PC-9 (cell line): ENCODE results near the gene TTC31. TPM values are rescaled to one million over a fixed set of nuclear protein-coding genes. Genes with fewer than 3 reads are reported as not detected.

Experiments
- BruUV-seq: library from RNA; stranded (reverse); fragments of 400-500 nt; replicated peaks from 2 replicates; lab custom pipeline; 2021; lab: Mats Ljungman, UMichigan
- CTCF ChIA-PET: fragments of 300-600 bp; sonication (Branson Sonifier 250); formaldehyde crosslinking; loops from one replicate; lab custom pipeline; 2022; ENCODE audit warnings: antibody characterized with exemption; lab: Charles Lee
- POLR2A ChIA-PET: fragments of 300-600 bp; sonication (Branson Sonifier 250); formaldehyde crosslinking; loops from one replicate; lab custom pipeline; 2022; ENCODE audit warnings: antibody characterized with exemption; ENCODE audit not compliant: unreplicated experiment; lab: Charles Lee
- DNase-seq, 2 experiments: peaks; one replicate each; pipeline versions ENCODE4 v3.0.0 to v3.0.0-alpha.2; 2015 to 2022; ENCODE audit warnings: mixed read lengths in 1 of 2
- H2AFZ ChIP-seq: fragments of 200-600 bp; sonication (generic); 2 replicates; pipeline ENCODE4 v1.8.1; 2017; ENCODE audit warnings: antibody characterized with exemption
- H3F3A ChIP-seq: fragments of 200-600 bp; sonication (generic); 2 replicates; pipeline ENCODE4 v1.8.1; 2017; ENCODE audit warnings: antibody characterized with exemption, mild to moderate bottlenecking, low read depth; ENCODE audit not compliant: insufficient read depth
- H3K27ac ChIP-seq: fragments of 200-600 bp; sonication (generic); 2 replicates; pipeline ENCODE4 v1.6.1; 2016; ENCODE audit warnings: mixed run types
- H3K27me3 ChIP-seq: fragments of 200-600 bp; sonication (generic); 2 replicates; pipeline ENCODE4 v1.6.1; 2016; ENCODE audit warnings: low read depth, mixed run types; ENCODE audit not compliant: insufficient read depth
- H3K36me3 ChIP-seq: fragments of 200-600 bp; sonication (generic); 2 replicates; pipeline ENCODE4 v1.6.1; 2016; ENCODE audit warnings: low read depth, mixed run types
- H3K4me1 ChIP-seq: fragments of 200-600 bp; sonication (generic); replicated peaks from 2 replicates; pipeline ENCODE4 v1.6.1; 2016; ENCODE audit warnings: mixed run types; ENCODE audit not compliant: insufficient read depth
- H3K4me2 ChIP-seq: fragments of 200-600 bp; sonication (generic); 2 replicates; pipeline ENCODE4 v1.6.1; 2017; ENCODE audit warnings: mixed run types
- H3K4me3 ChIP-seq: fragments of 200-600 bp; sonication (generic); 2 replicates; pipeline ENCODE4 v1.6.1; 2016; ENCODE audit warnings: mixed run types
- H3K79me2 ChIP-seq: fragments of 200-600 bp; sonication (generic); 2 replicates; pipeline ENCODE4 v1.6.1; 2017; ENCODE audit warnings: low read depth, mixed run types
- H3K9me2 ChIP-seq: fragments of 200-600 bp; sonication (generic); 2 replicates; pipeline ENCODE4 v1.8.1; 2017; ENCODE audit warnings: mild to moderate bottlenecking; ENCODE audit not compliant: insufficient read depth
- H3K9me3 ChIP-seq: fragments of 200-600 bp; sonication (generic); 2 replicates; pipeline ENCODE4 v1.8.1; 2016; ENCODE audit warnings: low read depth; ENCODE audit not compliant: insufficient read depth
- H4K20me1 ChIP-seq: fragments of 200-600 bp; sonication (generic); 2 replicates; pipeline ENCODE4 v1.8.1; 2017; ENCODE audit not compliant: insufficient read depth
- EZH2 ChIP-seq: fragments of 200-600 bp; sonication (generic); IDR thresholded peaks from 2 replicates; pipeline ENCODE4 v1.8.0; 2017; ENCODE audit warnings: antibody characterized with exemption, low read depth
- intact Hi-C: fragments of 100-400 bp; cut with micrococcal nuclease; formaldehyde crosslinking; loops from one replicate; pipeline ENCODE4 v1.10.0; 2022; ENCODE audit not compliant: unreplicated experiment
- total RNA-seq: library from RNA; stranded (reverse); gene quantifications from 2 replicates; pipeline ENCODE4 v1.2.3, GENCODE V29; 2021
- TF ChIP-seq, protein P1 (sequence below): fragments of 200-600 bp; sonication (generic); conservative IDR thresholded peaks from 2 replicates; pipeline ENCODE4 v1.6.1; 2017; ENCODE audit warnings: mixed run types, antibody characterized with exemption, mild to moderate bottlenecking, moderate library complexity

Gene TTC31
- total RNA-seq, 1 experiment from 2014 or later: 20.1 TPM

DNA sequence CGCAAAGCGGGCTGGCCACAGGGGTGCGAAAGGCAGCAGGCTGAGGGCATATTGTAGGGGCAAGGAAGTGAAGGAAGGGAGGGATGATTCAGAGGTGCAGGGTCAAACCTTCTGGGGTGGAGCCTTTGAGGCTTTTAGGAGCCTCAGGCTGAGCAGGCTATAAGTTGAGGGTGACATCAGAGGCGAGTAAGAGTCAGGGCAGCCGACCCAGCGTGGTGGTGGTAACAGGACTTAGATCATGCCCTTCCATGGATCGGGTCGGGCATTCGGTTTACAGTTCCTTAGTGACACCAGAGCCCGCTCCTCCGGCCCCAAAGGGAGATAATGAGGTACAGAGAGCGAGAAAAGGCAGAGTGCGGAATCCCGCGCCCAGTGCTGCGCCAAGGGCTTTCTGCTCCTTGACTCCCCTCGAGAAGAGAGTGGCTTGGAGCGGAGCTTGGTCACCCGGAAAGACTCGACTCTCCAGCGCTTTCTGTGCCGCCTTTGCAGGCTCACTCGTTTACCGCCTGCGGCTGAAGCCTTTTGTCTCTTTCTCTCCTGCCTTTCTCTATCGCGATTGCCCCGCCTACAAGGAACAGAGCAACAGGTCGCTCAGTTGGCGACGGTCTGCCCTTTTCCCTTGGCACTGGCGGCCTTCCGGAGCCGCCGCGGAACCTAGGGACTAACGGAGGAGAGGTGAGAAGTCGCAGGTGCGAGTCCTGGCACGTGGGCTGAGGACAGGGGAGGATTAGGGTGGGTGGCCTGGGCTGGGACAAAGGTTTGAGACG, 15.8 kb downstream of the TTC31 start:
- ChIA-PET CTCF (interaction anchor here (0.7 kb wide), 1 partner anchor 90 kb away, joined by 4 read pairs; no protein-coding TSS in a partner anchor), POLR2A (interaction anchor here (0.5 to 0.6 kb wide), 2 partner anchors 27 to 40 kb away, joined by 4 to 8 read pairs; partner anchors contain the start of gene WBP1)
- intact Hi-C loops: no loop called here
- DNase-seq: peak; percentile 34 to 58
- H3K27me3 ChIP-seq: no peaks in the 10 kb centered on the region
- H3K4me3 ChIP-seq: peak overlapping the region; percentile 62
- TSS peak; percentile 39 for BruUV-seq
- H3K4me1 ChIP-seq: peaks cover 16% of the 10 kb centered on the region
- H4K20me1 ChIP-seq: no peaks in the 10 kb centered on the region
- H3F3A ChIP-seq: peaks cover 16% of the 10 kb centered on the region; the same call in 1 of the 2 replicates
- TF ChIP-seq EZH2: no peak
- TF ChIP-seq, protein P1, sequence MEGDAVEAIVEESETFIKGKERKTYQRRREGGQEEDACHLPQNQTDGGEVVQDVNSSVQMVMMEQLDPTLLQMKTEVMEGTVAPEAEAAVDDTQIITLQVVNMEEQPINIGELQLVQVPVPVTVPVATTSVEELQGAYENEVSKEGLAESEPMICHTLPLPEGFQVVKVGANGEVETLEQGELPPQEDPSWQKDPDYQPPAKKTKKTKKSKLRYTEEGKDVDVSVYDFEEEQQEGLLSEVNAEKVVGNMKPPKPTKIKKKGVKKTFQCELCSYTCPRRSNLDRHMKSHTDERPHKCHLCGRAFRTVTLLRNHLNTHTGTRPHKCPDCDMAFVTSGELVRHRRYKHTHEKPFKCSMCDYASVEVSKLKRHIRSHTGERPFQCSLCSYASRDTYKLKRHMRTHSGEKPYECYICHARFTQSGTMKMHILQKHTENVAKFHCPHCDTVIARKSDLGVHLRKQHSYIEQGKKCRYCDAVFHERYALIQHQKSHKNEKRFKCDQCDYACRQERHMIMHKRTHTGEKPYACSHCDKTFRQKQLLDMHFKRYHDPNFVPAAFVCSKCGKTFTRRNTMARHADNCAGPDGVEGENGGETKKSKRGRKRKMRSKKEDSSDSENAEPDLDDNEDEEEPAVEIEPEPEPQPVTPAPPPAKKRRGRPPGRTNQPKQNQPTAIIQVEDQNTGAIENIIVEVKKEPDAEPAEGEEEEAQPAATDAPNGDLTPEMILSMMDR: no peak
- peak overlapping the region; percentile 88 for H2AFZ ChIP-seq
- H3K9me2 ChIP-seq: no peaks in the 10 kb centered on the region
- peak overlapping the region; percentile 88 for H3K4me2 ChIP-seq
- peaks cover 10% of the 10 kb centered on the region; the same call in 1 of the 2 replicates for H3K79me2 ChIP-seq
- H3K27ac ChIP-seq: peak overlapping the region; percentile 27; the same call in 1 of the 2 replicates
- no peaks in the 10 kb centered on the region for H3K9me3 ChIP-seq
- H3K36me3 ChIP-seq: no peaks in the 10 kb centered on the region

DNA sequence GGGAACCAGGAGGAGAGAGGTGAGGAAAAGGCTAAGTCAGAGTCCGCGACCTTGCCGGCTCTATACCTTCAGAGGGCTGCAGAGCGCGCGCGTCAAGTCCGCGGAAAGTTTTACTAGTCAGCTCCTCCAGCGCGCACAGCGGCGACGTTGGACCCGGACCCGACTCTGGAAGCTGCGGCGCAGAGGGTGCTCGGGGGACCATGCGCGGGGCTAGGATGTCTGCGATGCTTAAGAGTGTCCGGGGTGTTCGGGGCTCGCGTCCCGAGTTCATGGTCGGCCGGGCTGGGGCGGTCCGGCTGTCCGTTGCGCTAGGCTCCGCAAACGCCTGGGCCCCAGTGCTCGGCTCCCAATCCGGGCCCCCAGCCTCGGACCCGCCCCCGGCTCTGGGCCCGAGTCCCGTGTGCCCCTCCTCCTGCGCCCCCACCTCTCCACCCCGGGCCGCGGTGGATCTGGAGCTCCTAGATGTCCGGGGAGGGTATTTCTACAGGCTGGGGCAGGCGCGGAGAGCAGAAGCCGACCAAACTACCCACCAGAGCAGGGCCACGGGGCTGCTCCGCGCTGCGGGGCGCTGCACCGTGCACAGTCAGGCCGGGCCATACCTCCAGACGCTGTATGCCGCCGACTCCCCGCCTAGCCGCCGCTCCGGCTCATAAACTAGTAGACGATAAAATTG, 16.5 kb downstream of the TTC31 start, which contains the start of gene LBX2:
Gene LBX2, minus strand, starts transcription at position 337 of the 673 bp plus-strand sequence. Its CDS starts 66 bp downstream, at position 271.
- Histone ChIP-seq H3K4me3 (peak within 1 kb of the TSS; percentile 62), H3K4me2 (peak within 1 kb of the TSS; percentile 88), H4K20me1 (no peaks in the 10 kb centered on the region), H3K27me3 (no peaks in the 10 kb centered on the region), H3K9me2 (no peaks in the 10 kb centered on the region), H3K9me3 (no peaks in the 10 kb centered on the region), H3K79me2 (peaks cover 10% of the 10 kb centered on the region; the same call in 1 of the 2 replicates), H3K36me3 (0 out of 2 replicates have a peak, but pooled peaks cover under 1% of the 10 kb centered on the region), H3F3A (peaks cover 20% of the 10 kb centered on the region; the same call in 1 of the 2 replicates), H3K4me1 (peaks cover 16% of the 10 kb centered on the region), H2AFZ (peak within 1 kb of the TSS; percentile 88), H3K27ac (no peak within 1 kb of the TSS)
- no peak for TF ChIP-seq EZH2
- POLR2A ChIA-PET: interaction anchor here (0.5 kb wide), 1 partner anchor 28 kb away, joined by 8 read pairs; no protein-coding TSS in a partner anchor
- no TSS peak for BruUV-seq
- CTCF ChIA-PET: no interaction called here
- DNase-seq: no peak
- intact Hi-C loops: no loop called here

DNA sequence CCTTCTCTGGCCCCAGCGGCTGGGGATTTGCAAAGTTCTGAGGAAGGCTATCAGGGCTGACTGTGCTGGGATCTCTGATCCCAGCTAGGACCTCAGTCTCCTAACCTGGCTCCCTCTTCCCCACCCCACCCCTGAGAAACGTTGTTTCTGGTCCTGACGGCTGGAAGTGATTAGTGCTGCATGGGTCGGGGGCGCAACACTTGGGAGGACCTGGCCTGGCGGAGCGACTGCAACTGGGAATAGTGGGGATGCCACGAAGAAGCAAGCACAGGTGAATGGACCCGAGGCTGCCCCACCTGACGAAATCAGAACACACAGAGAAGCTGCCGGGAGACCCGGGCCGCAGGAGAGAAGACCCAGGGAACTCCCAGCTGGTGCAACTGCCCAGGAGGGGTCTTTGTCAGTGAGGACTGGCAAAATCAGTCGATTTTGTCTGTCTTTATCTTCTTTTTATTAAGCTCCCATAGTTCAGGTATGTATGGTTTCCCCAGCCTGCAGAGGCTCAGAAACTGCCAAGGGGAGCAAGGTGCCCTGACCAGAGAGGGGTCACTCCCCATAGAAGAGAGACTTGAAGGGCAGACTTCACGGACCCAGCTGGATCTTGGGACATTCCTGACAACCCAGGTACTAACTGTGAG, 17.2 kb downstream of the TTC31 start:
- Histone ChIP-seq H3K4me3 (no peak overlapping the region), H3K27me3 (no peaks in the 10 kb centered on the region), H3K4me1 (peaks cover 17% of the 10 kb centered on the region), H3K79me2 (peaks cover 10% of the 10 kb centered on the region; the same call in 1 of the 2 replicates), H3K36me3 (0 out of 2 replicates have a peak, but pooled peaks cover 5% of the 10 kb centered on the region), H3K9me2 (no peaks in the 10 kb centered on the region), H2AFZ (no peak overlapping the region), H3F3A (peaks cover 26% of the 10 kb centered on the region; the same call in 1 of the 2 replicates), H4K20me1 (no peaks in the 10 kb centered on the region), H3K9me3 (no peaks in the 10 kb centered on the region), H3K4me2 (no peak overlapping the region), H3K27ac (no peak overlapping the region)
- DNase-seq: no peak
- intact Hi-C loops: loop anchor here (10.0 kb wide), 1 partner anchor 345 kb away; no protein-coding TSS in a partner anchor
- no TSS peak for BruUV-seq
- POLR2A ChIA-PET: no interaction called here
- CTCF ChIA-PET: no interaction called here
- no peak for TF ChIP-seq EZH2
- TF ChIP-seq, protein P1: no peak
